NCI-H1417 treated with DMSO at 0.1 percent for 48 hours (cell line): Measurements from ENCODE around the gene KANSL1.

ENCODE experiments used
- DNase-seq: peaks from one replicate; lab custom pipeline; 2025; lab: John Stamatoyannopoulos, UW

Gene KANSL1

GRCh38 chr17:45981306-45981705 lies 211.9 kb downstream of the KANSL1 start:
- no peak for DNase-seq

- no peak for DNase-seq
Measured at GRCh38 chr17:45980855-45981254, 212.4 kb downstream of the KANSL1 start.
